HEK293T (cell line): Measurements from ENCODE around the gene CACNA1C.

Experiments
- CTCF ChIA-PET: fragments of 350-600 bp; formaldehyde crosslinking; extraction: SDS; loops from one replicate; lab custom pipeline; 2021; ENCODE audit warnings: antibody characterized with exemption, inconsistent platforms; lab: Yijun Ruan, JAX
- POLR2A ChIA-PET: fragments of 350-600 bp; formaldehyde crosslinking; extraction: SDS; loops from one replicate; lab custom pipeline; 2020; ENCODE audit warnings: antibody characterized with exemption, inconsistent platforms; lab: Yijun Ruan, JAX
- DNase-seq: peaks from one replicate; pipeline ENCODE4 v3.0.0; 2012; ENCODE audit warnings: mixed read lengths; ENCODE audit errors: extremely low spot score
- ARNT ChIP-seq: fragments of 450-650 bp; IDR thresholded peaks from 2 replicates; pipeline ENCODE4 v1.6.1; 2017; ENCODE audit warnings: mild to moderate bottlenecking
- BHLHE40 ChIP-seq: fragments of 450-650 bp; IDR thresholded peaks from 2 replicates; pipeline ENCODE4 v1.6.1; 2016; ENCODE audit warnings: mild to moderate bottlenecking, moderate library complexity, borderline replicate concordance
- CTBP1 ChIP-seq: fragments of 450-650 bp; IDR thresholded peaks from 2 replicates; pipeline ENCODE4 v1.6.1; 2016; ENCODE audit warnings: borderline replicate concordance
- ELF4 ChIP-seq: fragments of 450-650 bp; IDR thresholded peaks from 2 replicates; pipeline ENCODE4 v1.6.1; 2017; ENCODE audit warnings: antibody characterized with exemption
- FOXA1 ChIP-seq: fragments of 450-650 bp; IDR thresholded peaks from 2 replicates; pipeline ENCODE4 v1.6.1; 2016; ENCODE audit warnings: mild to moderate bottlenecking
- FOXK2 ChIP-seq: fragments of 450-650 bp; IDR thresholded peaks from 2 replicates; pipeline ENCODE4 v1.6.1; 2016; ENCODE audit warnings: mild to moderate bottlenecking
- FOXM1 ChIP-seq: fragments of 450-650 bp; IDR thresholded peaks from 2 replicates; pipeline ENCODE4 v1.6.1; 2017; ENCODE audit warnings: mild to moderate bottlenecking, borderline replicate concordance
- HDGF ChIP-seq: fragments of 450-650 bp; IDR thresholded peaks from 2 replicates; pipeline ENCODE4 v1.6.1; 2017; ENCODE audit warnings: antibody characterized with exemption, borderline replicate concordance
- L3MBTL2 ChIP-seq: fragments of 450-650 bp; conservative IDR thresholded peaks from 2 replicates; pipeline ENCODE4 v1.6.1; 2016; ENCODE audit warnings: mild to moderate bottlenecking
- LEF1 ChIP-seq: fragments of 450-650 bp; IDR thresholded peaks from 2 replicates; pipeline ENCODE4 v1.6.1; 2017; ENCODE audit warnings: mild to moderate bottlenecking, borderline replicate concordance
- NFRKB ChIP-seq: fragments of 450-650 bp; IDR thresholded peaks from 2 replicates; pipeline ENCODE4 v1.6.1; 2016; ENCODE audit warnings: mild to moderate bottlenecking, moderate library complexity
- SP1 ChIP-seq: fragments of 450-650 bp; IDR thresholded peaks from 2 replicates; pipeline ENCODE4 v1.6.1; 2017
- SUZ12 ChIP-seq: fragments of 450-650 bp; IDR thresholded peaks from 2 replicates; pipeline ENCODE4 v1.6.1; 2016; ENCODE audit warnings: mild to moderate bottlenecking
- TARDBP ChIP-seq: fragments of 450-650 bp; IDR thresholded peaks from 2 replicates; pipeline ENCODE4 v1.6.1; 2016
- ZNF384 ChIP-seq: fragments of 450-650 bp; IDR thresholded peaks from 2 replicates; pipeline ENCODE4 v1.6.1; 2016
- TF ChIP-seq, protein P1 (sequence below): fragments of 450-650 bp; IDR thresholded peaks from 2 replicates; pipeline ENCODE4 v1.6.1; 2016

Gene CACNA1C

DNA sequence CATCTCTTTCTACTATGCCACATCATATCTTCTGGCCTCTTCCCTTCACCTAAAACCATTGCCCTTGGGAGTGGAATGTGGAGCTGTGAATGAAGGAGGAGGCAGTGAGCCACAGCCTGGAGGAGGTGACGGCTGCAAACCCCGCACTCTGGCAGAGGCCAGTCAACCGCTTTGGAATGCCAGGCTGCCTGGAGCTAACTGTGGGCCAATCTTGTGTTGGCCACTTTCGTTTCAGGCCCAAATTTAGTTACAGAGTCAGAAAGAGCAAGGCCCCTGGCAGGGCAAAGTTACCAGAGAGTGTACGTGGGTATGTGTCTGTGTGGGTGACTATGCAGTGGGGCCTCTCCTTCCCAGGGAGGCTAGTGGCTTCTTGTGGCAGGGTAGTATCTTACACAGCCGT, 40.1 kb downstream of the CACNA1C start:
- POLR2A ChIA-PET, result no interaction called here
- no peak for DNase-seq
- TF ChIP-seq ARNT (no peak), CTBP1 (no peak), FOXA1 (no peak), LEF1 (no peak), NFRKB (no peak), TARDBP (no peak)
- CTCF ChIA-PET, result no interaction called here

- TF ChIP-seq HDGF, result no peak
- no peak for TF ChIP-seq NFRKB
- TF ChIP-seq CTBP1, result no peak
- no peak for TF ChIP-seq SP1
- no peak for TF ChIP-seq TARDBP
- TF ChIP-seq, protein P1, sequence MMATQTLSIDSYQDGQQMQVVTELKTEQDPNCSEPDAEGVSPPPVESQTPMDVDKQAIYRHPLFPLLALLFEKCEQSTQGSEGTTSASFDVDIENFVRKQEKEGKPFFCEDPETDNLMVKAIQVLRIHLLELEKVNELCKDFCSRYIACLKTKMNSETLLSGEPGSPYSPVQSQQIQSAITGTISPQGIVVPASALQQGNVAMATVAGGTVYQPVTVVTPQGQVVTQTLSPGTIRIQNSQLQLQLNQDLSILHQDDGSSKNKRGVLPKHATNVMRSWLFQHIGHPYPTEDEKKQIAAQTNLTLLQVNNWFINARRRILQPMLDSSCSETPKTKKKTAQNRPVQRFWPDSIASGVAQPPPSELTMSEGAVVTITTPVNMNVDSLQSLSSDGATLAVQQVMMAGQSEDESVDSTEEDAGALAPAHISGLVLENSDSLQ, result no peak
- TF ChIP-seq FOXM1, result no peak
- TF ChIP-seq FOXA1, result no peak
- no peak for TF ChIP-seq LEF1
- TF ChIP-seq SUZ12, result no peak
- no peak for TF ChIP-seq ARNT
- no peak for TF ChIP-seq BHLHE40
- TF ChIP-seq L3MBTL2, result no peak
- TF ChIP-seq ZNF384, result no peak
- no peak for TF ChIP-seq ELF4
- TF ChIP-seq FOXK2, result no peak
- ChIA-PET POLR2A (no interaction called here), CTCF (no interaction called here)
- DNase-seq, result no peak
Measured at GRCh38 chr12:2094597-2094996, 41.8 kb downstream of the CACNA1C start.

GRCh38 chr12:2095878-2096277, 43.1 kb downstream of the CACNA1C start:
- DNase-seq, result no peak
- TF ChIP-seq, protein P1, result no peak
- TF ChIP-seq NFRKB (no peak), ARNT (no peak), TARDBP (no peak), LEF1 (no peak), SP1 (no peak), CTBP1 (no peak), ZNF384 (no peak), FOXA1 (no peak)
- CTCF ChIA-PET, result no interaction called here
- POLR2A ChIA-PET, result no interaction called here

- TF ChIP-seq CTBP1 (no peak), ARNT (no peak), SUZ12 (no peak), FOXK2 (no peak), ELF4 (no peak), L3MBTL2 (no peak), FOXA1 (no peak), SP1 (no peak), BHLHE40 (no peak), TARDBP (no peak), LEF1 (no peak), HDGF (no peak), NFRKB (no peak), FOXM1 (no peak)
- TF ChIP-seq, protein P1, result no peak
- ChIA-PET CTCF (no interaction called here), POLR2A (no interaction called here)
- DNase-seq, result no peak
Measured at GRCh38 chr12:2097617-2098016, 44.8 kb downstream of the CACNA1C start.

DNA sequence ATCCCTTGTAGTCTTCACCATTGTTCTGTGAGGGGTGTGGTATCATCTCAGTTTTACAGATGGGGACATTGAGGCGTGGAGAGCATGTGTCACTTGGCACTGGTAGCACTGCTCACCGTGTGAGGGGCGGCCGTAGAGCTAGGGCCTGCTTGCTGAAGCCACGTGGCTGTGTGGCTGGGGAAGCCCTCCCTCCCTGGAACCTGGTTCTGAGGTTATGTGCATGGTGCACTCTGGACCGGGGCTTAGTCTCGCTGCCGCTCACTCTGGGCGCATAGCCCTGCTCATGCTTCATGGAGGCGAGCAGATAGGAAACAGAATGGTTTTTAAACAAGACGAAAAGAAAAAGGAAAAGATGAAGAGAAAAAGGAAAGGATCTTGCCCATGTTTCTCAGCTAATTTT, 46.1 kb downstream of the CACNA1C start:
- DNase-seq, result no peak
- CTCF ChIA-PET, result no interaction called here
- POLR2A ChIA-PET, result no interaction called here
- no peak for TF ChIP-seq SUZ12

- TF ChIP-seq SUZ12 (no peak), FOXM1 (no peak), FOXK2 (no peak), CTBP1 (no peak), ZNF384 (no peak), ARNT (no peak), L3MBTL2 (no peak), BHLHE40 (no peak), ELF4 (no peak), NFRKB (no peak), SP1 (no peak), TARDBP (no peak), LEF1 (no peak), HDGF (no peak), FOXA1 (no peak)
- TF ChIP-seq, protein P1, result no peak
- ChIA-PET POLR2A (no interaction called here), CTCF (interaction anchor here (0.7 kb wide), 1 partner anchor 8 kb away, joined by 5 read pairs; no protein-coding TSS in a partner anchor)
- DNase-seq, result no peak
Measured at GRCh38 chr12:2099595-2099994, 46.8 kb downstream of the CACNA1C start.
